CD4-positive, alpha-beta T cell treated with Interleukin-10 for 1 hour (primary cell): ENCODE results near the gene MIGA2.
"Not testable (repeated sequence)": the region's sequence is repeated elsewhere in the genome, so short reads cannot be mapped to it uniquely, and the experiment has no call there.

Experiments
- DNase-seq: peaks from one replicate; pipeline ENCODE4 v3.0.0-alpha.2; 2020

Gene MIGA2, protein sequence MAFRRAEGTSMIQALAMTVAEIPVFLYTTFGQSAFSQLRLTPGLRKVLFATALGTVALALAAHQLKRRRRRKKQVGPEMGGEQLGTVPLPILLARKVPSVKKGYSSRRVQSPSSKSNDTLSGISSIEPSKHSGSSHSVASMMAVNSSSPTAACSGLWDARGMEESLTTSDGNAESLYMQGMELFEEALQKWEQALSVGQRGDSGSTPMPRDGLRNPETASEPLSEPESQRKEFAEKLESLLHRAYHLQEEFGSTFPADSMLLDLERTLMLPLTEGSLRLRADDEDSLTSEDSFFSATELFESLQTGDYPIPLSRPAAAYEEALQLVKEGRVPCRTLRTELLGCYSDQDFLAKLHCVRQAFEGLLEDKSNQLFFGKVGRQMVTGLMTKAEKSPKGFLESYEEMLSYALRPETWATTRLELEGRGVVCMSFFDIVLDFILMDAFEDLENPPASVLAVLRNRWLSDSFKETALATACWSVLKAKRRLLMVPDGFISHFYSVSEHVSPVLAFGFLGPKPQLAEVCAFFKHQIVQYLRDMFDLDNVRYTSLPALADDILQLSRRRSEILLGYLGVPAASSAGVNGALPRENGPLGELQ

GRCh38 chr9:129036241-129036922 is at the start of gene MIGA2:
MIGA2 (plus strand) TSS chr9:129036626; CDS start chr9:129040595, 3,969 bp downstream.
- DNase-seq = peak; percentile 97

- no peak for DNase-seq
Measured at GRCh38 chr9:128986671-128987070, 49.8 kb upstream of the MIGA2 start.

GRCh38 chr9:128987805-128988204 is 48.6 kb upstream of the MIGA2 start:
- no peak for DNase-seq

- DNase-seq = no peak
Measured at GRCh38 chr9:128992995-128993394, 43.4 kb upstream of the MIGA2 start.

DNA sequence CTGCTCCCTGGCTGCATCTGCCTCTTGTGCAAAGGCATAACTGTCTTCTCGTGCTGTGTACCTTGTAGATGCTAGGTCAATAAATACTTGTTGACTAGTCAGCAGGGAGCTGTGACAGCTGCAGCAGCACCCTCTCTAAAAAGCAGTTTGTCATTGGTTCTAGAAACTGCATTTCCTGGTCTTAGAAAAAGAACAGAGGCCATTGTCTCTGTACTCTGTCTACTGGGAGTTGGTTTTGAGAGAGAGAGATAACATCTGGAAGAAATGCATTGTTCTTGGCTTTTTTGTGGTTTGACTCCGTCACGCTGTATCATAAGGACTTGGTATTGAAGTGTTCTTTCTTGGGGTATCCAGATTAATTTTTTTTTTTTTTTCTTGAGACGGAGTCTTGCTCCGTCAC is 40.6 kb upstream of the MIGA2 start:
- no peak for DNase-seq

GRCh38 chr9:128998462-128998861 is 38.0 kb upstream of the MIGA2 start:
- no peak for DNase-seq

- no peak for DNase-seq
Measured at GRCh38 chr9:128999581-129000206, 36.7 kb upstream of the MIGA2 start.

DNA sequence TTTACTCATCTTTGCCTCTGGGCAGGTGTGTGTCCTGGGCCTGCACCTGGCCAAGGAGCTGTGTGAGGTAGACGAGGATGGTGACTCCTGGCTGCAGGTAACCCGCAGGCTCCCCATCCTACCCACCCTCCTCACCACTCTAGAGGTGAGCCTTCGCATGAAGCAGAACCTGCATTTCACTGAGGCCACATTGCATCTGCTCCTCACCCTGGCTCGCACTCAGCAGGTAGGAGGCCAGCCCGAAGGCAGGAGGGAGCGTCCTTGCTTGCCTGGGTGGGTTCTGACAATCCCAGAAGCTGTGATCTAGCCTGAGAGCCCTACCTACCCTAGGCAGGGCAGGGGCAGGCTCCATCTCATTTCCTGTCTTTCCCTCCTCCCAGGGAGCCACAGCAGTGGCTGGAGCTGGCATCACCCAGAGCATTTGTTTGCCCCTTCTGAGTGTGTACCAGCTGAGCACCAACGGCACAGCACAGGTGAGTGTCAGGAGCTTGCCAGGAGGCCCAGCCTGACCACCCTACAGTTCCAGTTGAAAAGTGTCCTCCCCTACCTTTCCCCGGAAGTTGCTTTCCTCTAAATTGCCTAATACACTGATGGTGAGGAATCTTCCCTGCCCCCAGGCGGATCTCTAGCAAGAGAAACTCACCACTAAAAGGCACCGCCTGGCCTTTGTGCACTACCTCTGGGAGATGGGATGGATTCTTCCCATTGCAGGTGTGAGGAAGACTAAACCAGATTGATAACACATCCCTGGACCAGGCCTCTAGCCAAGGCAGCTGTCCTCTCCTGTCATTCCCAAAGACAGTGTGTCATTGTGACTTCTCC is 34.7 kb upstream of the MIGA2 start:
- DNase-seq = no peak

GRCh38 chr9:129002992-129003391 is 33.4 kb upstream of the MIGA2 start:
- no peak for DNase-seq

DNA sequence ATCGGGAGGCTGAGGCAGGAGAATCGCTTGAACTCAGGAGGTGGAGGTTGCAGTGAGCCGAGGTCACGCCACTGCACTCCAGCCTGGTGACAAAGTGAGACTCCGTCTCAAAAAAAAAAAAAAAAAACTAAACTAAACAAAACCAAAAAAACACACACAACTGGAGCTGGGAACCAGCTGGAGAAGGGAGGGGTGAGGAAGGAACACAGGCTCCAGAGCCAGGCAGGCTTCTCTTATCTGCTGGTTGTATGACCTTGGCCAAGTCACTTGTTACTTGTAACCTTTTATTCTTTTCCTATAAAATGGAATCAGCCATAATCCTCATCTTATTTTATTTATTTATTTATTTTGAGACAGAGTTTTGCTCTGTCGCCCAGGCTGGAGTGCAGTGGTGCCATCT is 32.3 kb upstream of the MIGA2 start:
- DNase-seq = not testable (repeated sequence)

DNA sequence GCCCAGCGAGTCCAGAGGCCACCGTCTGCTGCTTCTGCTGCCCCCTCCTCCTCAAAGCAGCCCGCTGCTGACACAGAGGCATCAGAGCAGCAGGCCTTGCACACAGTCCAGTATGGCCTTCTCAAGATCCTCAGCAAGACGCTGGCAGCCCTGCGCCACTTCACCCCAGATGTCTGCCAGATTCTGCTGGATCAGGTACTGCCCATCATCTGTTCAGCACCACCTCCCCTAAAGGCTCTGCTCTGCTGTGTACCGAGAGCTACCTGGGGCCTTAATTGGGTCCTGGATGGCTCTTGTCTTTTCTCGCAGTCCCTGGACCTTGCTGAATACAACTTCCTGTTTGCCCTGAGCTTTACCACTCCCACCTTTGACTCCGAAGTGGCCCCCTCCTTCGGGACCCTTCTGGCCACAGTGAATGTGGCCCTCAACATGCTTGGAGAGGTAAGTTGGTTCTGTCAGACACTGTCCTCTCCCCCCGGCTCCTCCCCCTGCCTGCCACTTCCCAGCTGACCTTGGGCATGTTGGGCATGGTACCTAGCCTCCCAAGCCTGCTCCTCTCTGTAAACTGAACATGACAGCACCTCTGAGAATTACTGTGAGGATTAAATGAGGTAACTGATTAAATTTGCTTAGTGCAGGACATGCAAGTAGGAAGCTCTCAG is 31.0 kb upstream of the MIGA2 start:
- DNase-seq = no peak

- peak; percentile 59 for DNase-seq
Measured at GRCh38 chr9:129006328-129007034, 29.9 kb upstream of the MIGA2 start.

- no peak for DNase-seq
Measured at GRCh38 chr9:129007035-129007765, 29.2 kb upstream of the MIGA2 start.

- DNase-seq = no peak
Measured at GRCh38 chr9:129007766-129008468, 28.5 kb upstream of the MIGA2 start.

DNA sequence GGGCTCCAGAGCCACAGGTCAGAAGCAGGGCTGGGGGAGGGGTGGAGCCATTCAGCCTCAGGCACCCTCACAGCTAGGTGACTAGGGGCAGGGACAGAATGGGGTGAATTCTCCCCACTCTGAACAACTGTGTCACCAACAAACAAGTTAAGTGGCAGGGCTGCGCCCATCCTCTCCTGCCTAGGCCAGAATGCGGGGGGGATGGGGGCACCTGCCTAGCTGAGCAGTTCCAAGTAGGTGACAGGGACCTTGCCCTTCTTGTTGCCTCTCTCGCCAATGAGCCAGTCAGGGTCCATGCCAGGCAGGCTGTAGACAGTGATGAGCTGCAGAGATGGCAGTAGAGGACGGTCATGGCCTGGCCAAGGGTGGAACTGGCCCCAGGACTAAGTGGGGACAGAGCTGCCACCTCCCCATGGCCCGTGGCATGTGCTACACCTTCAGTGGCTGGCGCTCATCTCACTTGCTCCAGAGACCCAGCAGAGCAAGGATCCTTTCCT is 27.9 kb upstream of the MIGA2 start:
- DNase-seq = no peak

GRCh38 chr9:129008986-129009583 is 27.3 kb upstream of the MIGA2 start:
- no peak for DNase-seq

GRCh38 chr9:129009584-129010141 is 26.8 kb upstream of the MIGA2 start:
- DNase-seq = no peak

- DNase-seq = no peak
Measured at GRCh38 chr9:129010267-129010975, 26.0 kb upstream of the MIGA2 start.
